ENCODE results near the gene KRTAP4-2. TPM values are rescaled to one million over a fixed set of nuclear protein-coding genes. Genes with fewer than 3 reads are reported as not detected.

KRTAP4-2 gene
- total RNA-seq, 1 donor from 2014 or later = not detected

DNA sequence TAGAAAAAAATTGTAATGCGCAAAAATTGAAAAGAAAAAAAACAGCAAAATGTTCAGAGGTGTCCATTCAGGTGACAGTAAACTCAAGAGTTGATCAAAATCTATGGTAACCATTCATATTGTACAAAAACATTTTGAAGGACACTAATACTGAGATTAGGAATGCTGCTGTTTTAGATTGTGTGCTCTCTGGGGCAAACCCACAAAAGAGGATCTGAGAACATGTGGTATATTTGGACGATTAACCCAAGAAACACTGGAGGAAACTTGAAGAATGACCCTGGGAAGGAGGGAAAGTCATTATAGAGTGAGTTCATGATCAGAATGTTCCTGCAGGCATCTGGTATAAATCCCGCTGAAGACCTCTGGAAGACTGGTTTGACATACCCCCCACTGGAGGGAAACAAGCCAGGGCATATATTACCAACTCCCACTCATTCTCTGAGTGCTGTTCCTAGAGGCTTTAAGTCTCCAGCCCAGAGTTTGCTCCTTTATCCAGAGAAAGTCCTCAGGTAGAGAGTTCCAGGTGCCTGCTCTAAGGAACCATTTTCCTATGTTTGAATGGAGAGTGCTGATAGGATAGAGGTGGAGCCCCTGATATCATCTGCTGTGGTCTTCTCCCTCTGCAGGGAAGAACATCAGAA lies 1.2 kb downstream of the KRTAP4-2 start:
- H3K27ac Mint-ChIP-seq (ENCODE audit: unreplicated experiment) = no peak overlapping the region
- no peaks in the 10 kb centered on the region for H3K36me3 Mint-ChIP-seq (ENCODE audit: low read depth)
- DNase-seq (ENCODE audit: low spot score) = no peak
- peaks cover 5% of the 10 kb centered on the region for H3K27me3 Mint-ChIP-seq (ENCODE audit: low read depth)
- H3K4me3 Mint-ChIP-seq (ENCODE audit: unreplicated experiment) = no peak overlapping the region
- TF ChIP-seq, protein P1, sequence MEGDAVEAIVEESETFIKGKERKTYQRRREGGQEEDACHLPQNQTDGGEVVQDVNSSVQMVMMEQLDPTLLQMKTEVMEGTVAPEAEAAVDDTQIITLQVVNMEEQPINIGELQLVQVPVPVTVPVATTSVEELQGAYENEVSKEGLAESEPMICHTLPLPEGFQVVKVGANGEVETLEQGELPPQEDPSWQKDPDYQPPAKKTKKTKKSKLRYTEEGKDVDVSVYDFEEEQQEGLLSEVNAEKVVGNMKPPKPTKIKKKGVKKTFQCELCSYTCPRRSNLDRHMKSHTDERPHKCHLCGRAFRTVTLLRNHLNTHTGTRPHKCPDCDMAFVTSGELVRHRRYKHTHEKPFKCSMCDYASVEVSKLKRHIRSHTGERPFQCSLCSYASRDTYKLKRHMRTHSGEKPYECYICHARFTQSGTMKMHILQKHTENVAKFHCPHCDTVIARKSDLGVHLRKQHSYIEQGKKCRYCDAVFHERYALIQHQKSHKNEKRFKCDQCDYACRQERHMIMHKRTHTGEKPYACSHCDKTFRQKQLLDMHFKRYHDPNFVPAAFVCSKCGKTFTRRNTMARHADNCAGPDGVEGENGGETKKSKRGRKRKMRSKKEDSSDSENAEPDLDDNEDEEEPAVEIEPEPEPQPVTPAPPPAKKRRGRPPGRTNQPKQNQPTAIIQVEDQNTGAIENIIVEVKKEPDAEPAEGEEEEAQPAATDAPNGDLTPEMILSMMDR (IDR thresholded peaks at IDR 0.05) = no peak
- H3K4me1 Mint-ChIP-seq (ENCODE audit: low read depth) = no peaks in the 10 kb centered on the region
- no peaks in the 10 kb centered on the region for H3K9me3 Mint-ChIP-seq (ENCODE audit: low read depth)

DNA sequence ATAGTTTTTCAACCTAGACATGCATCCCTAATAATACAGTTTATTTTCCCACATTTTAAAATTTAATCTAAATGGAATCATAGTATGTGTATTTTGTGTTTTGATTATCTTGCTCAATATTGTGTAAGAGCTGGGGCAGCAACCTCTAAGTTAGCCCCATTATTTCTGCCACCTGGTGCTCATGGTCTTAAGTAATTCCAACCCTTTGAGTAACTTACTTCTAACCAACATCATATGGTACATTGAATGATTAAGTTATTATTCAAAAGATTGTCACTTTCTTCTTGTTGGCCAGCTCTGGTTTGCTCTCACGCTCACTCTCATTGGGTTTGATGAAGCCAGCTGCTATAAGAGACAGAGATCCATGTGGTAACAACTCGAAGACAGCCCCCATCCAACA lies 6.1 kb downstream of the KRTAP4-2 start:
- no peak for DNase-seq (ENCODE audit: low spot score)
- Mint-ChIP-seq H3K4me3 (ENCODE audit: unreplicated experiment) (no peak overlapping the region), H3K27me3 (ENCODE audit: low read depth) (peaks cover 8% of the 10 kb centered on the region)

DNA sequence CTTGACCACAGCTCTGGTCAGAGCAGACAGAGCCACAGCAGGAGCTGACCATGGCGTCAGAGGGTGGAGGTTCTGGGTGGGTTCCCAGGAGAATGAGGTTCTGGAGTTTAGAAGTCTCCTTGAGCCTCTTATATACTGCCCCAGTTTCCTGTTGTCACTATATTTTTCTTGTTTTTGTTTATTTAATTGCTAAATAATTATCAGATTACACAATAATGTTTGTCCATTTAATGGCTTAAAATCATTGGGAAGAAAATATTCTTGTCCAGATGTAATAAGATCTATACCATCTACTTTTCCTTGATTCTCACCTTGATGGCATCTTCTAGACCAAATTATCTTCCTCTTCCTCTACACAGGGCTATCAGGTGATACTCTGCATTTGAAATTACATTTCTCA lies 9.9 kb downstream of the KRTAP4-2 start, which contains the start of gene KRTAP4-3:
Gene KRTAP4-3 (minus strand): TSS at position 101 of the 400 bp plus-strand sequence. CDS start 49 bp downstream, at position 52.
- Mint-ChIP-seq H3K4me3 (ENCODE audit: unreplicated experiment) (no peak within 1 kb of the TSS), H3K9me3 (ENCODE audit: low read depth) (no peaks in the 10 kb centered on the region), H3K4me1 (ENCODE audit: low read depth) (no peaks in the 10 kb centered on the region), H3K27me3 (ENCODE audit: low read depth) (peaks cover 11% of the 10 kb centered on the region), H3K27ac (ENCODE audit: unreplicated experiment) (no peak within 1 kb of the TSS), H3K36me3 (ENCODE audit: low read depth) (no peaks in the 10 kb centered on the region)
- TF ChIP-seq, protein P1 (IDR thresholded peaks at IDR 0.05) = no peak
- no peak for DNase-seq (ENCODE audit: low spot score)

More for the DNA sequence above, 6.1 kb downstream of the KRTAP4-2 start:
- Mint-ChIP-seq H3K9me3 (ENCODE audit: low read depth) (no peaks in the 10 kb centered on the region), H3K27ac (ENCODE audit: unreplicated experiment) (no peak overlapping the region), H3K4me1 (ENCODE audit: low read depth) (no peaks in the 10 kb centered on the region), H3K36me3 (ENCODE audit: low read depth) (no peaks in the 10 kb centered on the region)
- TF ChIP-seq, protein P1 (IDR thresholded peaks at IDR 0.05) = no peak

DNA sequence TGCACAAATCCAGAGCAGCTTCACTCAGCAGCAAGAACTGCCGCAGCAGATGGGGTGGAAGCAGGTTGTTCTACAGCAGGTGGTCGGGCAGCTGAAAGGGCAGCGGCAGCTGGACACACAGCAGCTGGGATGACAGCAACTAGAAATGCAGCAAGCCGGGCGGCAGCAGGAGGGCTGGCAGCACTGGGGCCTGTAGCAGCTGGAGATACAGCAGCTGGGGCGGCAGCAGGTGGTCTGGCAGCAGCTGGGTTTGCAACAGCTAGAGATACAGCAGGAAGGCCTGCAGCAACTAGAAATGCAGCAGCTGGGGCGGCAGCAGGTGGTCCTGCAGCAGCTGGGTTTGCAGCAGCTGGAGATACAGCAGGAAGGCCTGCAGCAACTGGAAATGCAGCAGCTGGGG lies 10.5 kb downstream of the KRTAP4-2 start:
- Mint-ChIP-seq H3K4me1 (ENCODE audit: low read depth) (no peaks in the 10 kb centered on the region), H3K27me3 (ENCODE audit: low read depth) (peaks cover 13% of the 10 kb centered on the region), H3K9me3 (ENCODE audit: low read depth) (no peaks in the 10 kb centered on the region), H3K36me3 (ENCODE audit: low read depth) (no peaks in the 10 kb centered on the region), H3K27ac (ENCODE audit: unreplicated experiment) (no peak overlapping the region), H3K4me3 (ENCODE audit: unreplicated experiment) (no peak overlapping the region)
- DNase-seq (ENCODE audit: low spot score) = no peak
- TF ChIP-seq, protein P1 (IDR thresholded peaks at IDR 0.05) = no peak

DNA sequence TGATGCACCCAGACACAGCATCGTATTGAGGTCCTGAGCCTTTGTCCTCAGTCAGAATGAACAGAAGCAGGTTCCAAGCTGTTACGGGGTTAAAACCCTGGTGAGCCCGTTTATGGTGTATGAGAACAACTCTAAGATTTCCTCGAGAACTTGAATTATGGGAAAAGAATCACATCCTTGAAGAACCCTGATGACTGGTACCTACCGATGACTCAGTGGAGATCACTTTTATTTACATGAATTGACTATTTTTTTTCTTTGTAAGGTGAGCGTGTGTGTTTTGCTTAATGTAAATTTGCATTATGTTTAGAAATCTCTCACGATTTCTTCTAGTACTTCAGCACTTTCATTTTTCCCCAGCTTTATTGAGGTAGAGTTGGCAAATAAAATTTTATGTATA lies 14.2 kb downstream of the KRTAP4-2 start:
- H3K4me3 Mint-ChIP-seq (ENCODE audit: unreplicated experiment) = no peak overlapping the region
- no peak for DNase-seq (ENCODE audit: low spot score)
- no peaks in the 10 kb centered on the region for H3K4me1 Mint-ChIP-seq (ENCODE audit: low read depth)
- no peaks in the 10 kb centered on the region for H3K36me3 Mint-ChIP-seq (ENCODE audit: low read depth)
- H3K27ac Mint-ChIP-seq (ENCODE audit: unreplicated experiment) = no peak overlapping the region
- TF ChIP-seq, protein P1 (IDR thresholded peaks at IDR 0.05) = no peak
- no peaks in the 10 kb centered on the region for H3K9me3 Mint-ChIP-seq (ENCODE audit: low read depth)
- H3K27me3 Mint-ChIP-seq (ENCODE audit: low read depth) = peaks cover 11% of the 10 kb centered on the region
